Tibial nerve (tissue), 4 donors: ENCODE data around the gene TRIM3. TPM values are rescaled to one million over a fixed set of nuclear protein-coding genes. Genes with fewer than 3 reads are reported as not detected.

Source experiments
- DNase-seq, 2 donors: peaks; one replicate each; pipeline ENCODE4 v3.0.0-alpha.2; 2019; ENCODE audit warnings: low spot score in 2 of 2
- H3K27ac ChIP-seq, 4 donors: fragments of 200-600 bp; sonication (generic) in 3 of 4; one replicate each; pipeline ENCODE4 v1.5.1; 2017 to 2019; ENCODE audit warnings: mild to moderate bottlenecking in 1 of 4
- H3K27me3 ChIP-seq, 2 donors: fragments of 200-600 bp; sonication (generic) in 1 of 2; one replicate each; pipeline versions ENCODE4 v1.5.1 to v1.6.0; 2017 to 2019
- H3K36me3 ChIP-seq, 3 donors: fragments of 200-600 bp; sonication (generic); one replicate each; pipeline ENCODE4 v1.5.1; 2018 to 2019
- H3K4me1 ChIP-seq, 4 donors: fragments of 200-600 bp; sonication (generic) in 3 of 4; one replicate each; pipeline ENCODE4 v1.5.1; 2017 to 2019
- H3K4me3 ChIP-seq, 4 donors: fragments of 200-600 bp; sonication (generic) in 3 of 4; one replicate each; pipeline ENCODE4 v1.5.1; 2017 to 2019; ENCODE audit warnings: mild to moderate bottlenecking in 1 of 4, moderate library complexity in 1 of 4
- H3K9me3 ChIP-seq, 4 donors: fragments of 200-600 bp; sonication (generic) in 3 of 4; one replicate each; pipeline ENCODE4 v1.5.1; 2017 to 2019
- EP300 ChIP-seq, 2 donors: sonication (generic); formaldehyde crosslinking; IDR thresholded peaks; one replicate each; pipeline ENCODE4 v1.6.1; 2017; ENCODE audit warnings: antibody characterized with exemption in 2 of 2, mild to moderate bottlenecking in 1 of 2
- POLR2A ChIP-seq, 2 donors: fragments of 450-650 bp; IDR thresholded peaks; one replicate each; pipeline ENCODE4 v1.6.1; 2017; ENCODE audit warnings: antibody characterized with exemption in 2 of 2, mild to moderate bottlenecking in 2 of 2, moderate library complexity in 2 of 2
- WGBS, 2 donors: methylation state at CpG; one replicate each; pipeline ENCODE4 v1.1.5; 2018; 5-methylcytosine and 5-hydroxymethylcytosine counted together
- total RNA-seq, 4 donors: library from RNA; depleted of rRNA; stranded (reverse); fragments of >200 nt; gene quantifications; one replicate each; pipeline ENCODE4 v1.1.0, GENCODE V29; 2016
- TF ChIP-seq, protein P1 (sequence below), 5 experiments: fragments of 200-600 bp in 3 of 5; fragments of 450-650 bp in 2 of 5; sonication (generic) in 3 of 5; IDR thresholded peaks; one replicate each; pipeline ENCODE4 v1.5.1; 2016 to 2019; ENCODE audit warnings: antibody characterized with exemption in 5 of 5, mild to moderate bottlenecking in 3 of 5, moderate library complexity in 2 of 5

The TRIM3 gene
- total RNA-seq, 4 donors from 2014 or later, result 25.6 to 47.7 (median 31.8) TPM

DNA sequence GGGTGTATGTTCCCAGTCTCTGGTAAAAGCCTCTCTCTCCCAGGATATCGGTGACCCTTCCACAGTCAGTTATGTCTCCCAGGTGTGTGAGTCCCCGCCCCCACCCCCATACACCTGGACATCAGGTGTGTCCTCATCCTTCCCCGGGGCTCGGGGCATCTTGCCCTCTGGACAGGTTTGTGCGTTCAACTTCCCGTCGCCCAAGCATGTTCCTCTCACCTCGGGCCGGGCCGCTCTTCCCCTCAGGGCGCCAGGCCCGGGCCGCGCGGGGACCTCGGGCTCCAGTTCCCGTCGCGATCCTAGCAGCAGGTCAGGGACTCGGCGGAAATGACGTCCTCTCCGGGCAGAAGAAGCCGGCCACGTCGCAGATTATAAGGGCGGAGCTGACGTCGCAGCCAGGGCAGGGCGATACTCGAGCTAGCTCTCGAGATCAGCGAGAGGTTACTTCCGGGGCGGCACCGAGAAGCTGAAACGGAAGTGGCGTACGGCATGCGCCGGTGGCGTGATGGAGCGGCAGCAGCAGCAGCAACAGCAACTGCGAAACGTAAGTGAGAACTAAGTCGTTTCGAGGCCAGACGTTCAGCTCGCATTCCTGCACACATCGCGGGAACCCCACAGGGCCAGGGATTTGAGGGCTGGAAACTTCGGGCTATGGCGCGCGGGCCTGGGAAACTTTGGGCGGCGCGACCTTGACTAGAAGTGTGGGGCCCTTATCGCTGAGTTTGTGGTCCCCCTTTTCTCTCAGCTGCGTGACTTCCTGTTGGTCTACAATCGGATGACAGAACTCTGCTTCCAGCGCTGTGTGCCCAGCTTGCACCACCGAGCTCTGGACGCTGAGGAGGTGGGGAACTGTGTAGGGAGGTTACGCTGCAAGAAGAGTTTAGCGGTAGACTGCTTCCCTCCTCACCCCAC lies 7.5 kb upstream of the TRIM3 start, which contains the start of the genes ARFIP2 and TIMM10B:
ARFIP2 (minus strand) TSS at position 320 of the 912 bp plus-strand sequence. CDS start 910 bp downstream, outside the sequence.
TIMM10B (plus strand) TSS at position 490 of the 912 bp plus-strand sequence; CDS start at position 506, 16 bp downstream.
- TF ChIP-seq POLR2A (IDR thresholded peaks at IDR 0.05) (peak; percentile 89 to 95), EP300 (IDR thresholded peaks at IDR 0.05) (peak; percentile 95 to 98)
- TF ChIP-seq, protein P1, sequence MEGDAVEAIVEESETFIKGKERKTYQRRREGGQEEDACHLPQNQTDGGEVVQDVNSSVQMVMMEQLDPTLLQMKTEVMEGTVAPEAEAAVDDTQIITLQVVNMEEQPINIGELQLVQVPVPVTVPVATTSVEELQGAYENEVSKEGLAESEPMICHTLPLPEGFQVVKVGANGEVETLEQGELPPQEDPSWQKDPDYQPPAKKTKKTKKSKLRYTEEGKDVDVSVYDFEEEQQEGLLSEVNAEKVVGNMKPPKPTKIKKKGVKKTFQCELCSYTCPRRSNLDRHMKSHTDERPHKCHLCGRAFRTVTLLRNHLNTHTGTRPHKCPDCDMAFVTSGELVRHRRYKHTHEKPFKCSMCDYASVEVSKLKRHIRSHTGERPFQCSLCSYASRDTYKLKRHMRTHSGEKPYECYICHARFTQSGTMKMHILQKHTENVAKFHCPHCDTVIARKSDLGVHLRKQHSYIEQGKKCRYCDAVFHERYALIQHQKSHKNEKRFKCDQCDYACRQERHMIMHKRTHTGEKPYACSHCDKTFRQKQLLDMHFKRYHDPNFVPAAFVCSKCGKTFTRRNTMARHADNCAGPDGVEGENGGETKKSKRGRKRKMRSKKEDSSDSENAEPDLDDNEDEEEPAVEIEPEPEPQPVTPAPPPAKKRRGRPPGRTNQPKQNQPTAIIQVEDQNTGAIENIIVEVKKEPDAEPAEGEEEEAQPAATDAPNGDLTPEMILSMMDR (IDR thresholded peaks at IDR 0.05), result peak in 1 of 5 experiments; percentile 32
- DNase-seq, result peak; percentile 96
- peak within 1 kb of the TSS; percentile 90 to 96 (median 92) for H3K27ac ChIP-seq
- WGBS, 2 donors, result 0 to 2% methylated on average over 34 to 57 of the region's 66 CpGs
- no peaks in the 10 kb centered on the region for H3K27me3 ChIP-seq
- H3K4me3 ChIP-seq, result peak within 1 kb of the TSS; percentile 68 to 91 (median 76)
- no peaks in the 10 kb centered on the region for H3K9me3 ChIP-seq
- peaks cover 0 to 76% (median 0%) of the 10 kb centered on the region in 3 donors for H3K36me3 ChIP-seq
- peaks cover 0 to 37% (median 22%) of the 10 kb centered on the region in 4 donors for H3K4me1 ChIP-seq

DNA sequence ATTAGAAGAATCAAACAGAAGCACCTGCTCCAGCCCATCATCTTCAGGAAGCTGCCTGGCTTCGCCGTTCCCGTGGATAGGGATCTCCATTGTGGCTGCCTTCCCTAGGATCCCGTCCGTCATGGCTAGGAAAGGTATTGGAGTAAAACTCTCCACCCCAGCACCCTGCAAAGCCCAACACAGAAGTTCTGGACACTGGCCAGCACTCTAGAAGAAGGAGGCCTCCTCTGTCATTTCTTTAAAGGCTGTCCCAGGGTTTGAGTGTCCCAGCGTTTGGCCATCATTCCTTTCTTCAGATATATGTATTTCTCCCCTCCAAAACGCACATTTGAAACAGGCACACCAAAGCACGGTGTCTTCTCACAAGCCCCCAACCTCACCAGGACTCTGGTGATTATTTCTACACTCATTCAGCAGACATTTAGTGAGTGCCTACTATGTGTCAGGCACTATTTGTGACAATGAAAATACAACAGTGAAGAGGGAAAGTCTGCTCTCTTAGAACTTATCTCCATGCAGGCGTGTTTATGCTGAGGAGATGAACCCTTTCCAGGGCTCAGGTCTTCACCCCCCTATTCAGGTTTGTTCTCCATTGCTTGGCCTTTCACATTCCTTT lies 6.7 kb upstream of the TRIM3 start:
- Histone ChIP-seq H3K9me3 (no peaks in the 10 kb centered on the region), H3K27ac (peak overlapping the region; percentile 90 to 96 (median 92)), H3K4me3 (peak overlapping the region; percentile 68 to 91 (median 76)), H3K27me3 (no peaks in the 10 kb centered on the region), H3K4me1 (peaks cover 0 to 37% (median 22%) of the 10 kb centered on the region in 4 donors), H3K36me3 (peaks cover 0 to 67% (median 0%) of the 10 kb centered on the region in 3 donors)
- TF ChIP-seq POLR2A (IDR thresholded peaks at IDR 0.05) (no peak), EP300 (IDR thresholded peaks at IDR 0.05) (no peak)
- TF ChIP-seq, protein P1 (IDR thresholded peaks at IDR 0.05), result no peak
- WGBS, 2 donors, result 60 to 63% methylated on average over 9 of the region's 9 CpGs
- DNase-seq, result no peak

DNA sequence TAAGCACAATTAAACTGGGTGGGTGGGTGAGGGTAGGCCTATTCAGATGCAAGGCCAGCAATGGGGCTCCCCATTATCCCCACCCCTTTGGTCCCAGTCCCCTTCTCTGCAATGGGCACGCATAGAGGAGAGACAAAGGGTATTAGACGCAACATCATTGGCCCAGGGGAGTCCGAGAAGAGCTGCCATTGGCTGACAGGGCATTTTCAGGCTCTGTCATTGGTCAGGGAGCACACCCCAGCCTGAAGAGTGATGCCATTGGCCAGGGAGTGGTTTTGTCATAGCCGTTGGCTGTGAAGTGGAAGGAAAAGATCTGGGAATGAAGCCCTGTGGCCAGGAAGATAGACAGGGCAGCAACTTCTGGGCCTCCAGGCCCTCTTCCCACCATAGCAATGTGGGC lies 2.8 kb upstream of the TRIM3 start:
- Histone ChIP-seq H3K4me1 (peaks cover 0 to 40% (median 19%) of the 10 kb centered on the region in 4 donors), H3K27ac (no peak overlapping the region), H3K27me3 (no peaks in the 10 kb centered on the region), H3K4me3 (no peak overlapping the region), H3K36me3 (peaks cover 0 to 37% (median 0%) of the 10 kb centered on the region in 3 donors), H3K9me3 (no peaks in the 10 kb centered on the region)
- no peak for DNase-seq
- TF ChIP-seq, protein P1 (IDR thresholded peaks at IDR 0.05), result no peak
- no peak for TF ChIP-seq EP300 (IDR thresholded peaks at IDR 0.05)
- TF ChIP-seq POLR2A (IDR thresholded peaks at IDR 0.05), result no peak
- WGBS, 2 donors, result 83 to 92% methylated on average over 4 of the region's 4 CpGs

DNA sequence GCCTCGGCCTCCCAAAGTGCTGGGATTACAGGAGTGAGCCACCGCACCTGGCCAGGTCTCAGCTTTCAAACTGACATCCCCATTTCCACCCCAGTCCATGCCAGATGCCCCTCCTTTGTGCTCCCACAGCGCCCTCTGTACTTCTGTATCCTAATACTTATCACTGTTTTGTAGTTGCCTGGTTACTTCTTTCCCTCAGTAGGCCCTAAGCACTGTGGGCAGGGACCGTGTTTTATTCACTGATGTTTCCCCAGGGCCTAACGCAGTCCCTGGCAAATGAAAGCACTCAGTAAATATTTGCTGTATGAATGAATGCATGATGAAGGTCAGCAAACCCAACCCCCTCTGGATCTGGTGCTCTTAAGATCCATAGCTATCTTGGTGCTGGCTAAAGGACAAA lies 2.2 kb upstream of the TRIM3 start:
- TF ChIP-seq, protein P1 (IDR thresholded peaks at IDR 0.05), result no peak
- no peak for TF ChIP-seq POLR2A (IDR thresholded peaks at IDR 0.05)
- Histone ChIP-seq H3K27me3 (no peaks in the 10 kb centered on the region), H3K9me3 (no peaks in the 10 kb centered on the region), H3K4me3 (no peak overlapping the region), H3K36me3 (peaks cover 0 to 37% (median 0%) of the 10 kb centered on the region in 3 donors), H3K4me1 (peaks cover 0 to 43% (median 19%) of the 10 kb centered on the region in 4 donors), H3K27ac (no peak overlapping the region)
- no peak for DNase-seq
- WGBS, 2 donors, result 71 to 74% methylated on average over 5 of the region's 5 CpGs
